Lower lobe of right lung (tissue), 2 donors: ENCODE results near the gene APH1B. TPM values are rescaled to one million over a fixed set of nuclear protein-coding genes. Genes with fewer than 3 reads are reported as not detected.

Experiments used
- ATAC-seq, 2 donors: fragments of 200-7000 bp; cut with Tn5 transposase; one replicate each; pipeline ENCODE4 v1.9.1; 2020 to 2022; ENCODE audit warnings: mild to moderate bottlenecking in 2 of 2, moderate library complexity in 2 of 2
- DNase-seq: peaks from one replicate; pipeline ENCODE4 v3.0.0-alpha.2; 2020
- H3K27ac ChIP-seq: fragments of 200-600 bp; one replicate; pipeline ENCODE4 v1.8.0; 2022
- H3K27me3 ChIP-seq: fragments of 200-600 bp; one replicate; pipeline ENCODE4 v1.8.0; 2022; ENCODE audit warnings: low read depth
- H3K36me3 ChIP-seq: fragments of 200-600 bp; one replicate; pipeline ENCODE4 v1.8.0; 2022; ENCODE audit warnings: mild to moderate bottlenecking
- H3K4me1 ChIP-seq: fragments of 200-600 bp; one replicate; pipeline ENCODE4 v1.8.0; 2022
- H3K4me3 ChIP-seq: fragments of 200-600 bp; one replicate; pipeline ENCODE4 v1.8.0; 2022; ENCODE audit warnings: mild to moderate bottlenecking
- H3K9me3 ChIP-seq: fragments of 200-600 bp; one replicate; pipeline ENCODE4 v1.8.0; 2022
- intact Hi-C: fragments of 100-400 bp; cut with DNase I; formaldehyde crosslinking; loops from one replicate; pipeline ENCODE4 v1.11.0; 2022
- total RNA-seq: library from RNA; stranded (reverse); fragmentation: NEBNext Ultra II Directional; extraction: Animal tissue kit (Norgen Biotek cat#: 25700); gene quantifications from one replicate; pipeline ENCODE4 v1.2.1, GENCODE V29; 2021
- TF ChIP-seq, protein P1 (sequence below): fragments of 200-600 bp; IDR thresholded peaks from one replicate; pipeline ENCODE4 v1.8.0; 2022; ENCODE audit warnings: antibody characterized with exemption, mild to moderate bottlenecking
- donor health status: DM: no; HTN: yes; CAD: no; lungs with severe emphysema.

APH1B gene
- total RNA-seq, 1 donor from 2014 or later: 31.0 TPM

DNA sequence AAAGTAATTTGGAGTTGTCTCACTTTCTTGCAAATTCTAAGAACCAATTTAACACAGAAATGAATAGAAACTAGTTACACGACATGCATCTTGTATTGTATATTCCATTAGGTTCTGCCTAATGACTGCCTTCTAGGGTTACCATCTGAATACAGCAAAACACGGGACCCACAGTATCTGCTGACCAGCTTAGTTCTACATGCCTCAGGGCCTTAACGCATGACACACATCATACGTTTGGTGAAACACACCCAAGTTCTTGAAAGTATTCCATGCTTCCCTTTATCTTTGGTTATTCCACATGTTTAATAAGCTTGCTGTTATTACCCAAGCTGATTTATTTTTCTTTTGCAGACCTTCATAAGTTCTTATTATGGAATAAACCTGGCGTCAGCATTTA, 27.9 kb downstream of the APH1B start:
- TF ChIP-seq, protein P1, sequence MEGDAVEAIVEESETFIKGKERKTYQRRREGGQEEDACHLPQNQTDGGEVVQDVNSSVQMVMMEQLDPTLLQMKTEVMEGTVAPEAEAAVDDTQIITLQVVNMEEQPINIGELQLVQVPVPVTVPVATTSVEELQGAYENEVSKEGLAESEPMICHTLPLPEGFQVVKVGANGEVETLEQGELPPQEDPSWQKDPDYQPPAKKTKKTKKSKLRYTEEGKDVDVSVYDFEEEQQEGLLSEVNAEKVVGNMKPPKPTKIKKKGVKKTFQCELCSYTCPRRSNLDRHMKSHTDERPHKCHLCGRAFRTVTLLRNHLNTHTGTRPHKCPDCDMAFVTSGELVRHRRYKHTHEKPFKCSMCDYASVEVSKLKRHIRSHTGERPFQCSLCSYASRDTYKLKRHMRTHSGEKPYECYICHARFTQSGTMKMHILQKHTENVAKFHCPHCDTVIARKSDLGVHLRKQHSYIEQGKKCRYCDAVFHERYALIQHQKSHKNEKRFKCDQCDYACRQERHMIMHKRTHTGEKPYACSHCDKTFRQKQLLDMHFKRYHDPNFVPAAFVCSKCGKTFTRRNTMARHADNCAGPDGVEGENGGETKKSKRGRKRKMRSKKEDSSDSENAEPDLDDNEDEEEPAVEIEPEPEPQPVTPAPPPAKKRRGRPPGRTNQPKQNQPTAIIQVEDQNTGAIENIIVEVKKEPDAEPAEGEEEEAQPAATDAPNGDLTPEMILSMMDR: no peak
- Histone ChIP-seq H3K4me1 (no peaks in the 10 kb centered on the region), H3K9me3 (no peaks in the 10 kb centered on the region), H3K27ac (no peak overlapping the region), H3K27me3 (no peaks in the 10 kb centered on the region), H3K4me3 (no peak overlapping the region), H3K36me3 (peaks cover 59% of the 10 kb centered on the region)
- intact Hi-C loops: no loop called here
- ATAC-seq (no peak), DNase-seq (no peak)

DNA sequence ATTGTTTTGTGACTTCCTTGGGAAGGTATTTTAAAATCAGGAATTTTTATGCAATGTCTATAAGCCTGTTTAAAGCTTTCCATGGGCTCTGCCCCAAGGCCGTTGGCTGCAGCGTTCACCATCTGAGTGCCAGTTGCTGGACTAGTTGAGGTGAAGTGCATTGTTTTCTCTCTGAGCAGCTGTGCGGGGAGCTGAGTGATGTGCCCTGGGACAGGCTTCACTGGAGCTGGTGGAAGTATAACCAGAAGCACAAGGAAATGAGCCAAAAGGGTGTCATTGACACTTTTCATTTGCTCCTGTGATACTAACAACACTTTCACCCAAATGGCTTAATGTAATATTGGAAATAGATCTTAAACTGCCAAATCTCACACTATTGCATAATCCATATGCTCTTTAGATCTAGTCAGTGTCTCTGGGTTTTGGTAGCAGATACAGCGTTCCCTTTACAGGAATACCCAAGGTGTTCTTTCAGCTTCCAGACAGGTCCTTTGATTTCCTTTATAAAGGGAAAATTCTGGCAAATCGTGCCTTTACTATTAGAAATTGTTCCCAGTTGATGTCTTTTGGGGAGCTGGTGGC, 29.2 kb downstream of the APH1B start:
- DNase-seq (no peak), ATAC-seq (no peak)
- H3K9me3 ChIP-seq: no peaks in the 10 kb centered on the region
- intact Hi-C loops: no loop called here
- TF ChIP-seq, protein P1: no peak
- no peak overlapping the region for H3K27ac ChIP-seq
- peaks cover 46% of the 10 kb centered on the region for H3K36me3 ChIP-seq
- no peaks in the 10 kb centered on the region for H3K27me3 ChIP-seq
- no peaks in the 10 kb centered on the region for H3K4me1 ChIP-seq
- no peak overlapping the region for H3K4me3 ChIP-seq

- DNase-seq: no peak
- ATAC-seq: no peak
- Histone ChIP-seq H3K27ac (no peak overlapping the region), H3K36me3 (peaks cover 27% of the 10 kb centered on the region), H3K27me3 (no peaks in the 10 kb centered on the region), H3K4me1 (no peaks in the 10 kb centered on the region), H3K9me3 (no peaks in the 10 kb centered on the region), H3K4me3 (no peak overlapping the region)
- intact Hi-C loops: no loop called here
- TF ChIP-seq, protein P1: no peak
These were observed 31.1 kb downstream of the APH1B start for GRCh38 chr15:63308491-63308890.

DNA sequence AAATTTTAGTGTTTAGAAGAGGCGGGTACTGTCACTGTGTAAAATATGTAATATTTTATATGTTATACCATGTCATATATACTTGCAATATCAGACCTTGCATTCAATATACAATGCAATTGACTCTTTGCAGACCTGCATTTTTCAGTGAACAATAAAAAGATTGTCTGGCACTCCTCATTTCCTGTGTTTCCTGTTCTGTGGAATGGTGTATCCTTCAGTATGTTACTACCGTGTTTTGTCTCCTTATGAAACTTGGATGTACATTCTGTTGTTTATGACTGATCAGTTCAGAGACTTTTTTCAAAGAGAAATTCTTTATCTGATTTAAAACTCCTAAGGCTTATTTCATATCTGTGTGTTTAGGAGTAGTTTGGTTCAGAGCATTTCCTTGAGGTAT, 31.5 kb downstream of the APH1B start:
- TF ChIP-seq, protein P1: no peak
- no peak overlapping the region for H3K4me3 ChIP-seq
- peaks cover 27% of the 10 kb centered on the region for H3K36me3 ChIP-seq
- no peak for DNase-seq
- intact Hi-C loops: no loop called here
- H3K9me3 ChIP-seq: no peaks in the 10 kb centered on the region
- ATAC-seq: no peak
- no peaks in the 10 kb centered on the region for H3K27me3 ChIP-seq
- no peak overlapping the region for H3K27ac ChIP-seq
- H3K4me1 ChIP-seq: no peaks in the 10 kb centered on the region

- ATAC-seq: no peak
- H3K27me3 ChIP-seq: no peaks in the 10 kb centered on the region
- TF ChIP-seq, protein P1: no peak
- no peak overlapping the region for H3K27ac ChIP-seq
- no peaks in the 10 kb centered on the region for H3K9me3 ChIP-seq
- intact Hi-C loops: no loop called here
- H3K4me3 ChIP-seq: no peak overlapping the region
- no peaks in the 10 kb centered on the region for H3K4me1 ChIP-seq
- DNase-seq: no peak
- peaks cover 14% of the 10 kb centered on the region for H3K36me3 ChIP-seq
These were observed 33.2 kb downstream of the APH1B start for GRCh38 chr15:63310646-63311045.

DNA sequence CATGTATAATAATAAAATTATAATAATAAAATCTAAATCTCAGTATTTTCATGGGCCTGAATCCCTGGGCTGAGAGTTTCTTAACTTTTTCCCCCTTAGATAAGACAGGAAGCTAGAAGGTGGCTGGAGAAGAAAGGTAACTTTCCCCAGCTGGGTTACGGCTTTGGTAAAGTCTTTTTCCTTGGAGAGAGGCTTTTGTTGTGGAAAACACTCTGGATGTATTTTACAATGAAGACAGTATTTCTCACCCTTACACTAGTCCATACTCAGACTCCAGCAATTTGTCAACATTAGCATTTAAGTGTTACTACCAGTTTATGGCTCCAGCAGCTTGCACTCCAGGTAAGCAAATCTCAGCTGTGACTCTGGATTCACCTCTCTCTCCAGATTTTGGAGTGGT, 34.9 kb downstream of the APH1B start:
- ATAC-seq: no peak
- H3K4me3 ChIP-seq: no peak overlapping the region
- TF ChIP-seq, protein P1: no peak
- intact Hi-C loops: no loop called here
- H3K27me3 ChIP-seq: no peaks in the 10 kb centered on the region
- no peaks in the 10 kb centered on the region for H3K9me3 ChIP-seq
- no peak for DNase-seq
- H3K4me1 ChIP-seq: no peaks in the 10 kb centered on the region
- peaks cover 3% of the 10 kb centered on the region for H3K36me3 ChIP-seq
- no peak overlapping the region for H3K27ac ChIP-seq
